Heart left ventricle (tissue), 13 donors: ENCODE measurements around the gene EXOSC10.

Source experiments
- POLR2A ChIP-seq, 2 donors: fragments of 450-650 bp; IDR thresholded peaks; one replicate each; pipeline ENCODE4 v1.6.1; 2017; ENCODE audit warnings: antibody characterized with exemption in 2 of 2, mild to moderate bottlenecking in 2 of 2, moderate library complexity in 2 of 2
- TF ChIP-seq, protein P1 (sequence below), 12 donors: fragments of 200-600 bp; sonication (generic) in 4 of 12; IDR thresholded peaks; one replicate each; pipeline versions ENCODE4 v1.5.0 to v1.8.0; 2018 to 2022; ENCODE audit warnings: antibody characterized with exemption in 12 of 12, mild to moderate bottlenecking in 5 of 12
- donor health status: ischemic (EF 13 %, LVEDD 7.1; RV severe dilation, severe dysfunction).
- donor health status: DM: no; HTN: yes; CAD: no.
- donor health status: DM: no; HTN: no; CAD: no.
- donor health status: ischemic (EF 25% LVEDD 6.9; RV normal size, moderate dysfunction).
- donor health status: ischemic (EF 25% LVEDD 5.7; RV mildly dilated, moderate dysfunction).
- donor health status: ischemic (EF 35%, LVEDD 5.7; RV mildly dilated, moderate dysfunction).
- donor health status: nonischemic (EF 11% LVEDD 7.7; RV severe dilation, severe dysfunction).
- donor health status: DM: yes; HTN: yes; CAD: no.
- donor health status: PGD.
- donor health status: ischemic (EF 29% LVEDD 5.4; RV normal size, mild dysfunction).
- donor health status: nonischemic (EF 23%, LVEDD 6.1; RV moderate dilation, normal function).

- TF ChIP-seq, protein P1, sequence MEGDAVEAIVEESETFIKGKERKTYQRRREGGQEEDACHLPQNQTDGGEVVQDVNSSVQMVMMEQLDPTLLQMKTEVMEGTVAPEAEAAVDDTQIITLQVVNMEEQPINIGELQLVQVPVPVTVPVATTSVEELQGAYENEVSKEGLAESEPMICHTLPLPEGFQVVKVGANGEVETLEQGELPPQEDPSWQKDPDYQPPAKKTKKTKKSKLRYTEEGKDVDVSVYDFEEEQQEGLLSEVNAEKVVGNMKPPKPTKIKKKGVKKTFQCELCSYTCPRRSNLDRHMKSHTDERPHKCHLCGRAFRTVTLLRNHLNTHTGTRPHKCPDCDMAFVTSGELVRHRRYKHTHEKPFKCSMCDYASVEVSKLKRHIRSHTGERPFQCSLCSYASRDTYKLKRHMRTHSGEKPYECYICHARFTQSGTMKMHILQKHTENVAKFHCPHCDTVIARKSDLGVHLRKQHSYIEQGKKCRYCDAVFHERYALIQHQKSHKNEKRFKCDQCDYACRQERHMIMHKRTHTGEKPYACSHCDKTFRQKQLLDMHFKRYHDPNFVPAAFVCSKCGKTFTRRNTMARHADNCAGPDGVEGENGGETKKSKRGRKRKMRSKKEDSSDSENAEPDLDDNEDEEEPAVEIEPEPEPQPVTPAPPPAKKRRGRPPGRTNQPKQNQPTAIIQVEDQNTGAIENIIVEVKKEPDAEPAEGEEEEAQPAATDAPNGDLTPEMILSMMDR (IDR thresholded peaks at IDR 0.05), result no peak
- no peak for TF ChIP-seq POLR2A (IDR thresholded peaks at IDR 0.05)
Measured at GRCh38 chr1:11065796-11066195, 33.9 kb downstream of the EXOSC10 start.
